RWPE1 (cell line): Measurements from ENCODE around the gene CDC27.
"Not testable (repeated sequence)": the region's sequence is repeated elsewhere in the genome, so short reads cannot be mapped to it uniquely, and the experiment has no call there.

ENCODE experiments used
- CTCF ChIA-PET: fragments of 350-600 bp; sonication (Branson Sonifier 250); formaldehyde crosslinking; extraction: SDS; loops from one replicate; lab custom pipeline; 2021; lab: Yijun Ruan, JAX
- POLR2A ChIA-PET: fragments of 400-600 bp; formaldehyde crosslinking; extraction: SDS; loops from one replicate; lab custom pipeline; 2020; ENCODE audit warnings: antibody characterized with exemption; ENCODE audit not compliant: low non-redundant PET; lab: Yijun Ruan, JAX
- DNase-seq: peaks from one replicate; pipeline ENCODE4 v3.0.0; 2012; ENCODE audit warnings: low spot score
- H3K27ac ChIP-seq: fragments of 450-650 bp; 2 replicates; pipeline ENCODE4 v1.5.1; 2017
- TF ChIP-seq, protein P1 (sequence below): fragments of 450-650 bp; conservative IDR thresholded peaks from 2 replicates; pipeline ENCODE4 v1.5.1; 2017; ENCODE audit warnings: low read depth, mild to moderate bottlenecking

Gene CDC27

DNA sequence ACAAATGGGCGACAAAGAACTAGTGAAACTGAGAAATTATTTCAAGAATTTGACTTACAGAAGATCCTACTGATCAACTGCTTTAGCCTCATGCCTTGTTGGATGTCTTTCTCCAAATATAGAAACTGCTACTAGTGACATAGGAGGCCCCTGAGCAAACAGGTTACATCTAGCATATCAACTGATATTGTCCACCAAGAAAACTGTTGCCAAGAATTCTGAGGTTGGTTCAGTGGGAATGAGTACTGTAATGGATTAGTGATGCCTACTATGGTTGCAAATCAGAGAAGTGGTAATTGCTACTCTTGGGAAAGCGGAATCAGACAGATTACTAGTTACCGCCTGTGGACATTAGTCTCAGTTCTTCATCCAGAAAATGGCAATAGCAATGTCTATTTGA is 10.0 kb downstream of the CDC27 start:
- no peak for DNase-seq
- no peak overlapping the region for H3K27ac ChIP-seq
- ChIA-PET CTCF (no interaction called here), POLR2A (no interaction called here)
- TF ChIP-seq, protein P1, sequence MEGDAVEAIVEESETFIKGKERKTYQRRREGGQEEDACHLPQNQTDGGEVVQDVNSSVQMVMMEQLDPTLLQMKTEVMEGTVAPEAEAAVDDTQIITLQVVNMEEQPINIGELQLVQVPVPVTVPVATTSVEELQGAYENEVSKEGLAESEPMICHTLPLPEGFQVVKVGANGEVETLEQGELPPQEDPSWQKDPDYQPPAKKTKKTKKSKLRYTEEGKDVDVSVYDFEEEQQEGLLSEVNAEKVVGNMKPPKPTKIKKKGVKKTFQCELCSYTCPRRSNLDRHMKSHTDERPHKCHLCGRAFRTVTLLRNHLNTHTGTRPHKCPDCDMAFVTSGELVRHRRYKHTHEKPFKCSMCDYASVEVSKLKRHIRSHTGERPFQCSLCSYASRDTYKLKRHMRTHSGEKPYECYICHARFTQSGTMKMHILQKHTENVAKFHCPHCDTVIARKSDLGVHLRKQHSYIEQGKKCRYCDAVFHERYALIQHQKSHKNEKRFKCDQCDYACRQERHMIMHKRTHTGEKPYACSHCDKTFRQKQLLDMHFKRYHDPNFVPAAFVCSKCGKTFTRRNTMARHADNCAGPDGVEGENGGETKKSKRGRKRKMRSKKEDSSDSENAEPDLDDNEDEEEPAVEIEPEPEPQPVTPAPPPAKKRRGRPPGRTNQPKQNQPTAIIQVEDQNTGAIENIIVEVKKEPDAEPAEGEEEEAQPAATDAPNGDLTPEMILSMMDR: no peak

DNA sequence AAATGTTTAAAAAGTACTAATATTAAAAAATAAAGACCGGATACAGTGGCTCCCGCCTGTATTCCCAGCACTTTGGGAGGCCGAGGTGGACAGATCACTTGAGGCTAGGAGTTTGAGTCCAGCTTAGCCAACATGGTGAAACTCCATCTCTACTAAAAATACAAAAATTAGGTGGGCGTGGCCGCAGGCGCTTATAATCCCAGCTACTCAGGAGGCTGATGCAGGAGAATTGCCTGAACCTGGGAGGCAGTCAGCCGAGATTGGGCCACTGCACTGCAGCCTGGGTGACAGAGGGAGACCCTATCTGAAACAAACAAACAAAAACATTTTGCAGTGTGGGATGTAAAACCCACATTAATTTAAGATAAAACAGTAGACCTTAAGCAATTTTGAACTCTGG is 11.8 kb downstream of the CDC27 start:
- TF ChIP-seq, protein P1: no peak
- CTCF ChIA-PET: no interaction called here
- DNase-seq: no peak
- no peak overlapping the region for H3K27ac ChIP-seq
- POLR2A ChIA-PET: no interaction called here

DNA sequence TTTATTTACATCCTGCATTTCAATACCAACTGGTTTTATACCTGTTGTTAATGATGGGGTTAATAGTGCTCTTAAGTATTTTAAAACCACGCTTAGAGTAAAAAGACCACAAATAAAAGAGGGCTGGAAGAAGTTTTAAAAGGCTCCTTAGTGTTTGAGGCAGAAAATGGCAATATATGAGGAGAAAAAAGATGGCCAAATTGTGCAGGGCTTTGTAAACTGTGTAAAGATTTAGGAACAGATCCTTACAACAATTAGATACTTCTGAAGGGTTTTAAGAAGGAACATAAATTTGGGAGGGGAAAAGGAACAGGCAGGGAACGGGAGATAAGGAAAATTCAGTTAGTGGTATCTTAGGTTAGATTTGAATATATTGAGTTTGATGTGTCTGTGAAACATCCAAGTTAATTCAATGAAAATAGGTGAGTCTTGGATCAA is 12.7 kb downstream of the CDC27 start:
- ChIA-PET CTCF (no interaction called here), POLR2A (no interaction called here)
- TF ChIP-seq, protein P1: no peak
- DNase-seq: no peak
- H3K27ac ChIP-seq: no peak overlapping the region

DNA sequence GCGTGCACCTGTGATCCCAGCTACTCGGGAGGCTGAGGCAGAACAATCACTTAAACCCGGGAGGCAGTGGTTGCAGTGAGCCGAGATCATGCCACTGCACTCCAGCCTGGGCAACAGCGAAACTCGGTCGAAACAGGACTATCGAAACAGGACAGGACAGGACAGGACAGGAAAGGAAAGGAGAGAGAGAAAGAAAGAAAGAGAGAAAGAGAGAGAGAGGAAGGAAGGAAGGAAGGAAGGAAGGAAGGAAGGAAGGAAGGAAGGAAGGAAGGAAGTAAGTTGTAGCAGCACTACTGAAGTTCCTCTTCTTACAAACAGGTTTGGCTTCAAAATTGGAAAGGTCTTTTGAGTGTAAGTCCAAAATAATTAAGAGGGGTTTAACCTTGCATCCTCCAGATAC is 14.3 kb downstream of the CDC27 start:
- CTCF ChIA-PET, POLR2A ChIA-PET, DNase-seq, H3K27ac ChIP-seq: not testable (repeated sequence)

DNA sequence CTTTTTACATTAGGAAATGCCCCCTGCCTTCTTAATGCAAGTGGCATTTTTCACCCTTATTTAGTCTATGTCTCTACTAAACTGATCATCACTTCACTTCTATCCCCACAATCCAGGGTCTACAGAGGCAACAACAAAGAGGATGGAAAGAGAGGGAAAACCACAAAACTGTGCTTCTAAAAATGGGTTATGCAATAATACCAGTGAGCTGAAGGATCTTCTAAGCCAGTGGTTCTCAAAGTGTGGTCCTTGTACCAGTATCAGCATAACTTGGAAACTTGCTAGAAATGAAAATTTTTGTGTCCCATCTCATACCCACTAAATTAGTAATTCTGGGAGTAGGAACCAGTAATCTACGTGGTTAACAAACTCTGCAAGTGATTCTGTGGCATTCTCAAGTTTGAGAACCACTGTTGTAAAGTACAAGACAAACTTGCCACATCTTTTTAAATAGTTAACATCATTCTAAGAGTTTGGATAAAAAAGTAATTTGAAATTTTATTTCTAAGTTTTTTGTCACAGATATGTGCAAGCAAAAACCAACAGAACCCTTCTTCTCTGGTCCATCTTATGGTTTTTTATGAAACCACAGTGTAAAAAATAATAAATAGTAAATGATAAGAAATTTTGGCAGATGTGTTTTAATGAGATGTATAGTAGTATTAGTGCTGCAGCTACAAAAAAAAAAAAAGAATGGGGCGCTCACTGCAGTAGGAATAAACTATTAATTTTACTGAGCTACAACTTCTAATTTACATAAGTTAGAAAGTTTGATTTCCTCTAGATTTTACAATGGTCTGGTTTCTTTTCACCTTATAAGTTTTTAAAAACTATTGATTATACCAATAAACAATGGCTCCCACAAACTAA is 16.2 kb downstream of the CDC27 start:
- POLR2A ChIA-PET: no interaction called here
- CTCF ChIA-PET: no interaction called here
- no peak for DNase-seq
- no peak overlapping the region for H3K27ac ChIP-seq
- TF ChIP-seq, protein P1: no peak

DNA sequence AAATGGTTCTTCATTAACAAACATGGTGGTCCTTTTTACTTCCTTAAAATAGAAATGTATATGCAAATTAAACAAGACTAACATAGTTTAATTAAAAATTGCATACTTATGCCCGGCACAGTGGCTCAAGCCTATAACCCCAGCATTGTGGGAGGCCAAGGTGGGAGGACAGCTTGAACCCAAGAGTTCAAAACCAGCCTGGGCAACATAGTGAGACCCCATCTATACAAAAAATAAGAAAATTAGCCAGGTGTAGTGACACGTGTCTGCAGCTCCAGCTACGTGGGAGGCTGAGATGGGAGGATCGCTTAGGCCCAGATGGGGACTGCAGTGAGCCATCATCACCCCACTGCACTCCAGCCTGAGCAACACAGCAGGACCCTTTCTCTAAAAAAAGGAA is 18.4 kb downstream of the CDC27 start:
- POLR2A ChIA-PET: no interaction called here
- no peak overlapping the region for H3K27ac ChIP-seq
- TF ChIP-seq, protein P1: no peak
- CTCF ChIA-PET: no interaction called here
- DNase-seq: no peak

DNA sequence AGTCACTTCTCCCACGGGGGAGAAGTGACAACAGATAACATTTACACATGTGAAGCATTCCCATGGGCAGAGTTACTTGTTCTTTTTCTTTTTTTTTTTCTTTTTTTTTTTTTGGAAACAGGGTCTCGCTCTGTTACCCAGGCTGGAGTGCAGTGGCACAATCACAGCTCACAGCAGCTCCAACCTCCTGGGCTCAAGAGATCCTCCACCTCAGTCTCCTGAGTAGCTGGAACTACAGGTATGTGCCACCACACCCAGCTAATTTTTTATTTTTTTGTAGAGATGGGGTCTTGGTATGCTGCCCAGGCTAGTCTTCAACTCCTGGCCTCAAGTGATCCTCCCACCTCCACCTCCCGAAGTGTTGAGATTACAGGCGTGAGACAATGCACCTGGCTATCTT is 20.2 kb downstream of the CDC27 start:
- H3K27ac ChIP-seq, DNase-seq, POLR2A ChIA-PET: not testable (repeated sequence)
- CTCF ChIA-PET: interaction anchor here (0.6 to 0.7 kb wide), 2 partner anchors 72 to 147 kb away, joined by 3 to 12 read pairs; no protein-coding TSS in a partner anchor

DNA sequence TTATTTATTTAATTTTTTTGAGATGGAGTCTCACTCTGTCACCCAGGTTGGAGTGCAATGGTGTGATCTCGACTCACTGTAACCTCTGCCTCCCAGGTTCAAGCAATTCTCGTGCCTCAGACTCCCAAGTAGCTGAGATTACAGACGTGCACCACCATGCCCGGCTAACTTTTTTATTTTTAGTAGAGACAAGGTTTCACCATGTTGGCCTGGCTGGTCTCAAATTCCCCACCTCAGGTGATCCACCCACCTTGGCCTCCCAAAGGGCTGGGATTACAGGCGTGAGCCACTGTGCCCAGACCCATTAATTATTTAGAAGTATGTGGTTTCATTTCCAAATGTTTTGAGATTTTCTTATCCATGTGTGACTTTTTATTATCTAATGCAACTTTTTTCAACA is 22.2 kb downstream of the CDC27 start:
- CTCF ChIA-PET, DNase-seq, POLR2A ChIA-PET: not testable (repeated sequence)
- H3K27ac ChIP-seq: peak overlapping the region; percentile 34; the same call in 1 of the 2 replicates
